Peyer's patch (tissue), 4 donors: ENCODE data around the gene ATG2A.

Experiments
- CTCF ChIP-seq, 6 experiments: fragments of 450-650 bp in 4 of 6; fragments of 200-600 bp in 2 of 6; sonication (generic) in 1 of 6; IDR thresholded peaks; one replicate each; pipeline ENCODE4 v1.5.1; 2017 to 2019; ENCODE audit warnings: antibody characterized with exemption in 6 of 6, mild to moderate bottlenecking in 3 of 6, moderate library complexity in 1 of 6
- POLR2A ChIP-seq, 2 donors: fragments of 450-650 bp; IDR thresholded peaks; one replicate each; pipeline ENCODE4 v1.5.1; 2017; ENCODE audit warnings: antibody characterized with exemption in 2 of 2, mild to moderate bottlenecking in 2 of 2, moderate library complexity in 2 of 2

- TF ChIP-seq CTCF (IDR thresholded peaks at IDR 0.05), result no peak
- TF ChIP-seq POLR2A (IDR thresholded peaks at IDR 0.05), result no peak
Observed at GRCh38 chr11:64954201-64954600, 37.2 kb upstream of the ATG2A start.
